HepG2 (cell line): ENCODE data around the gene NGB. TPM values are rescaled to one million over a fixed set of nuclear protein-coding genes. Genes with fewer than 3 reads are reported as not detected.

Experiments
- ATAC-seq: fragments of 200-7000 bp; cut with Tn5 transposase; 3 replicates; pipeline ENCODE4 v1.9.1; 2020; ENCODE audit warnings: mild to moderate bottlenecking, moderate library complexity
- BruUV-seq: library from RNA; stranded (reverse); fragments of 400-500 nt; replicated peaks from 2 replicates; lab custom pipeline; 2021; lab: Mats Ljungman, UMichigan
- CTCF ChIA-PET: fragments of 300-600 bp; formaldehyde crosslinking; extraction: SDS; loops from one replicate; lab custom pipeline; 2021; ENCODE audit warnings: low total read pairs, inconsistent platforms, low intra/inter-chr PET ratio; lab: Yijun Ruan, JAX
- POLR2A ChIA-PET: fragments of 350-600 bp; sonication (Branson Sonifier 250); formaldehyde crosslinking; loops from one replicate; lab custom pipeline; 2020; ENCODE audit warnings: antibody characterized with exemption, inconsistent platforms; lab: Yijun Ruan, JAX
- DNase-seq: peaks from one replicate; pipeline ENCODE4 v3.0.0-alpha.2; 2015; ENCODE audit warnings: low spot score
- FAIRE-seq: peaks from 3 replicates; lab custom pipeline; 2011; peaks lifted over from hg19 to GRCh38; lab: Jason Lieb, UNC
- H2AFZ ChIP-seq: one replicate; pipeline ENCODE4 v1.6.1; 2011; ENCODE audit warnings: low read length, inconsistent platforms
- H3K27ac ChIP-seq: fragments of 300-600 bp; 3 replicates; pipeline ENCODE4 v1.8.0; 2011; ENCODE audit warnings: mixed run types, mild to moderate bottlenecking, mixed read lengths, low read length, inconsistent platforms; ENCODE audit not compliant: insufficient read depth; ENCODE audit errors: extremely low read length
- H3K27me3 ChIP-seq, 2 experiments: fragments of 200-600 bp in 1 of 2; 2 replicates in 1 of 2; 3 replicates in 1 of 2; pipeline versions ENCODE4 v1.6.0 to v1.8.0; 2011; ENCODE audit warnings: low read length in 2 of 2, mild to moderate bottlenecking in 2 of 2, moderate library complexity in 2 of 2, inconsistent platforms in 1 of 2; ENCODE audit not compliant: insufficient read depth in 2 of 2, control insufficient read depth in 1 of 2
- H3K36me3 ChIP-seq, 2 experiments: fragments of 200-600 bp in 1 of 2; replicated peaks in 1 of 2; 2 replicates in 1 of 2; 3 replicates in 1 of 2; pipeline versions ENCODE4 v1.5.1 to v1.8.0; 2011; ENCODE audit warnings: low read length in 2 of 2, inconsistent platforms in 1 of 2; ENCODE audit not compliant: insufficient read depth in 2 of 2, control insufficient read depth in 1 of 2
- H3K4me1 ChIP-seq: 2 replicates; pipeline ENCODE4 v1.5.1; 2012; ENCODE audit warnings: low read length, inconsistent platforms; ENCODE audit not compliant: insufficient read depth
- H3K4me2 ChIP-seq: 2 replicates; pipeline ENCODE4 v1.6.0; 2011; ENCODE audit warnings: low read depth, low read length, inconsistent platforms
- H3K4me3 ChIP-seq, 3 experiments: fragments of 200-600 bp in 1 of 3; sonication (generic), shearing (Covaris generic) in 1 of 3; replicated peaks in 1 of 3; 2 replicates each; pipeline ENCODE4 v1.5.1; 2011 to 2016; ENCODE audit warnings: low read length in 3 of 3, inconsistent platforms in 2 of 3, low read depth in 2 of 3, mild to moderate bottlenecking in 2 of 3, control low read depth in 1 of 3, mixed read lengths in 1 of 3; ENCODE audit not compliant: insufficient read depth in 1 of 3
- H3K79me2 ChIP-seq: one replicate; pipeline ENCODE4 v1.6.1; 2011; ENCODE audit warnings: low read length, inconsistent platforms; ENCODE audit not compliant: insufficient read depth
- H3K9ac ChIP-seq: 2 replicates; pipeline ENCODE4 v1.6.0; 2011; ENCODE audit warnings: mild to moderate bottlenecking, low read depth, low read length, inconsistent platforms; ENCODE audit not compliant: insufficient read depth
- H3K9me3 ChIP-seq: 2 replicates; pipeline ENCODE4 v1.5.1; 2012; ENCODE audit warnings: mild to moderate bottlenecking, low read length
- H4K20me1 ChIP-seq: 2 replicates; pipeline ENCODE4 v1.6.0; 2011; ENCODE audit warnings: inconsistent platforms, mild to moderate bottlenecking, low read length, moderate library complexity; ENCODE audit not compliant: insufficient read depth
- WGBS: methylation state at CpG from one replicate; pipeline ENCODE4 v1.1.6; 2017; ENCODE audit warnings: low lambda C conversion rate; 5-methylcytosine and 5-hydroxymethylcytosine counted together
- in situ Hi-C: cut with HindIII; loops from 2 replicates; pipeline ENCODE4 v1.10.0; 2017; ENCODE audit warnings: low pct_unique_long_range_greater_than_20kb; ENCODE audit not compliant: extremely low pct_ligation_motif_present
- intact Hi-C: fragments of 100-400 bp; cut with micrococcal nuclease; formaldehyde crosslinking; loops from one replicate; pipeline ENCODE4 v1.10.0; 2022; ENCODE audit not compliant: unreplicated experiment
- polyA plus RNA-seq, 8 experiments: library from polyadenylated mRNA; depleted of rRNA in 3 of 8; stranded (reverse) in 7 of 8; unstranded in 1 of 8; fragments of >200 nt; fragmentation: Illumina TruSeq in 4 of 8; extraction: Trizol in 4 of 8; gene quantifications; 2 replicates each; pipeline versions ENCODE4 v1.2.1 to v1.2.3, GENCODE V29; 2011 to 2016; ENCODE audit warnings: low read depth in 4 of 8, missing spikeins in 1 of 8, mixed read lengths in 1 of 8; ENCODE audit not compliant: insufficient read depth in 1 of 8
- total RNA-seq, 5 experiments: library from RNA; depleted of rRNA; stranded (reverse); fragments of >200 nt; fragmentation: Illumina TruSeq; extraction: Trizol; gene quantifications; 2 replicates each; pipeline ENCODE4 v1.2.3, GENCODE V29; 2016; ENCODE audit warnings: low read depth in 1 of 5
- TF ChIP-seq, protein P1 (sequence below): sonication (generic); formaldehyde crosslinking; IDR thresholded peaks from 2 replicates; pipeline ENCODE4 v1.8.0; 2022; ENCODE audit warnings: missing genetic modification reagents, mild to moderate bottlenecking, borderline replicate concordance
- TF ChIP-seq, protein P2 (sequence below): sonication (generic); formaldehyde crosslinking; IDR thresholded peaks from 2 replicates; pipeline ENCODE4 v1.5.0; 2020; ENCODE audit warnings: mild to moderate bottlenecking, missing genetic modification reagents

The NGB gene
- total and polyA plus RNA-seq, 2 of the 13 experiments (the other 11 are each of a cell fraction or from before 2014, with no cell fraction given), result 0.04 TPM; not detected in 1

DNA sequence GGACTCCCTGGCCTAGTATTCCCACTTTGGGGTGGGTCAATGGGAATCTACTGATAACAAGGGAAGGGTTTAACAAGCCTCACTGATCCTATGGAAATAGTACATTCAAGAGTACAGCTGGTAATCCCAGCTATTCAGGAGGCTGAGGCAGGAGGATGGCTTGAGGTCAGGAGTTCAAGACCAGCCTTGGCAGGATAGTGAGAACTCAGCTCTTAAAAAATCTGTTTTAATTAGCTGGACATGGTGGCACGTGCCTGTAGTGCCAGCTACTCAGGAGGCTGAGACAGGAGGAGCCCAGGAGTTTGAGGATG is 45.1 kb upstream of the NGB start:
- Histone ChIP-seq H3K27ac (no peak overlapping the region), H2AFZ (no peak overlapping the region), H3K27me3 (no peaks in the 10 kb centered on the region), H3K4me1 (peaks cover 74% of the 10 kb centered on the region), H3K4me3 (no peak overlapping the region), H3K4me2 (no peak overlapping the region), H4K20me1 (no peaks in the 10 kb centered on the region), H3K36me3 (no peaks in the 10 kb centered on the region; a peak in 2 of 5 replicates), H3K9me3 (no peaks in the 10 kb centered on the region), H3K79me2 (peaks cover 41% of the 10 kb centered on the region), H3K9ac (no peak overlapping the region)
- intact Hi-C loops (loop anchor here (1.0 to 5.0 kb wide), 2 partner anchors 15 to 236 kb away; no protein-coding TSS in a partner anchor), in situ Hi-C loops (no loop called here)
- TF ChIP-seq, protein P1, sequence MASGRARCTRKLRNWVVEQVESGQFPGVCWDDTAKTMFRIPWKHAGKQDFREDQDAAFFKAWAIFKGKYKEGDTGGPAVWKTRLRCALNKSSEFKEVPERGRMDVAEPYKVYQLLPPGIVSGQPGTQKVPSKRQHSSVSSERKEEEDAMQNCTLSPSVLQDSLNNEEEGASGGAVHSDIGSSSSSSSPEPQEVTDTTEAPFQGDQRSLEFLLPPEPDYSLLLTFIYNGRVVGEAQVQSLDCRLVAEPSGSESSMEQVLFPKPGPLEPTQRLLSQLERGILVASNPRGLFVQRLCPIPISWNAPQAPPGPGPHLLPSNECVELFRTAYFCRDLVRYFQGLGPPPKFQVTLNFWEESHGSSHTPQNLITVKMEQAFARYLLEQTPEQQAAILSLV (CRISPR knock-in tag), result no peak
- TF ChIP-seq, protein P2, sequence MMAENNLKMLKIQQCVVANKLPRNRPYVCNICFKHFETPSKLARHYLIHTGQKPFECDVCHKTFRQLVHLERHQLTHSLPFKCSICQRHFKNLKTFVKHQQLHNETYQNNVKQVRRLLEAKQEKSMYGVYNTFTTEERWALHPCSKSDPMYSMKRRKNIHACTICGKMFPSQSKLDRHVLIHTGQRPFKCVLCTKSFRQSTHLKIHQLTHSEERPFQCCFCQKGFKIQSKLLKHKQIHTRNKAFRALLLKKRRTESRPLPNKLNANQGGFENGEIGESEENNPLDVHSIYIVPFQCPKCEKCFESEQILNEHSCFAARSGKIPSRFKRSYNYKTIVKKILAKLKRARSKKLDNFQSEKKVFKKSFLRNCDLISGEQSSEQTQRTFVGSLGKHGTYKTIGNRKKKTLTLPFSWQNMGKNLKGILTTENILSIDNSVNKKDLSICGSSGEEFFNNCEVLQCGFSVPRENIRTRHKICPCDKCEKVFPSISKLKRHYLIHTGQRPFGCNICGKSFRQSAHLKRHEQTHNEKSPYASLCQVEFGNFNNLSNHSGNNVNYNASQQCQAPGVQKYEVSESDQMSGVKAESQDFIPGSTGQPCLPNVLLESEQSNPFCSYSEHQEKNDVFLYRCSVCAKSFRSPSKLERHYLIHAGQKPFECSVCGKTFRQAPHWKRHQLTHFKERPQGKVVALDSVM, result peak; percentile 71
- no TSS peak for BruUV-seq
- DNase-seq (no peak), ATAC-seq (no peak), FAIRE-seq (no peak)
- WGBS, result 71% methylated on average over 1 of the region's 1 CpG
- ChIA-PET POLR2A (interaction anchor here (1.0 to 5.5 kb wide), 2 partner anchors 13 to 15 kb away, joined by 3 to 70 read pairs; no protein-coding TSS in a partner anchor), CTCF (interaction anchor here (2.5 kb wide), 1 partner anchor 14 kb away, joined by 54 read pairs; no protein-coding TSS in a partner anchor)
